CD4-positive, alpha-beta T cell treated with Interleukin-15 for 1 hour (primary cell): ENCODE results near the gene STARD5.

Experiments used
- DNase-seq: peaks from one replicate; pipeline ENCODE4 v3.0.0-alpha.2; 2020

Gene STARD5

GRCh38 chr15:81288616-81289015 lies 35.3 kb downstream of the STARD5 start:
- no peak for DNase-seq

GRCh38 chr15:81288040-81288439 lies 35.9 kb downstream of the STARD5 start:
- DNase-seq, result no peak

- peak; percentile 33 for DNase-seq
Observed at GRCh38 chr15:81286621-81287121, 37.3 kb downstream of the STARD5 start.

GRCh38 chr15:81285461-81285860 lies 38.5 kb downstream of the STARD5 start:
- DNase-seq, result no peak

GRCh38 chr15:81284256-81285031 lies 39.5 kb downstream of the STARD5 start:
- no peak for DNase-seq

- no peak for DNase-seq
Observed at GRCh38 chr15:81282911-81283310, 41.0 kb downstream of the STARD5 start.

- DNase-seq, result no peak
Observed at GRCh38 chr15:81282606-81282895, 41.4 kb downstream of the STARD5 start.

- no peak for DNase-seq
Observed at GRCh38 chr15:81281766-81282605, 42.0 kb downstream of the STARD5 start.

GRCh38 chr15:81281456-81281735 lies 42.5 kb downstream of the STARD5 start:
- DNase-seq, result no peak

- no peak for DNase-seq
Observed at GRCh38 chr15:81280696-81281455, 43.1 kb downstream of the STARD5 start.

GRCh38 chr15:81279621-81280485 lies 44.1 kb downstream of the STARD5 start:
- no peak for DNase-seq

- no peak for DNase-seq
Observed at GRCh38 chr15:81278306-81279029, 45.5 kb downstream of the STARD5 start.

- DNase-seq, result no peak
Observed at GRCh38 chr15:81277851-81278250, 46.1 kb downstream of the STARD5 start.

GRCh38 chr15:81276967-81277366 lies 47.0 kb downstream of the STARD5 start:
- DNase-seq, result no peak

GRCh38 chr15:81275711-81276392 lies 48.1 kb downstream of the STARD5 start:
- DNase-seq, result no peak

- DNase-seq, result peak; percentile 80
Observed at GRCh38 chr15:81274931-81275707, 48.8 kb downstream of the STARD5 start.

GRCh38 chr15:81274255-81274654 lies 49.7 kb downstream of the STARD5 start:
- DNase-seq, result no peak

- DNase-seq, result no peak
Observed at GRCh38 chr15:81273855-81274254, 50.1 kb downstream of the STARD5 start.

GRCh38 chr15:81273200-81273599 lies 50.7 kb downstream of the STARD5 start:
- no peak for DNase-seq
